Neural cell (in vitro differentiated cells): ENCODE data around the gene LIMS1. TPM values are rescaled to one million over a fixed set of nuclear protein-coding genes. Genes with fewer than 3 reads are reported as not detected.

Experiments used
- H2AFZ ChIP-seq: fragments of 200-600, 300-800 bp; sonication (generic), shearing (Covaris generic); 2 replicates; pipeline ENCODE4 v1.6.0; 2014; ENCODE audit warnings: low read depth, mild to moderate bottlenecking, antibody characterized with exemption, low read length, moderate library complexity
- H3F3A ChIP-seq: fragments of 200-600 bp; shearing (Covaris generic); 2 replicates; pipeline ENCODE4 v1.6.1; 2016; ENCODE audit warnings: mild to moderate bottlenecking, moderate library complexity, mixed read lengths, antibody characterized with exemption, low read length; ENCODE audit not compliant: insufficient read depth, poor library complexity, severe bottlenecking
- H3K27ac ChIP-seq: fragments of 200-600, 300-800 bp; sonication (generic), shearing (Covaris generic); 2 replicates; pipeline ENCODE4 v1.5.1; 2014; ENCODE audit warnings: mild to moderate bottlenecking, low read length, moderate library complexity
- H3K27me3 ChIP-seq: fragments of 300-800, 200-600 bp; sonication (generic), shearing (Covaris generic); 2 replicates; pipeline ENCODE4 v1.6.0; 2014; ENCODE audit warnings: mild to moderate bottlenecking, low read depth, low read length, moderate library complexity; ENCODE audit not compliant: insufficient read depth
- H3K36me3 ChIP-seq: fragments of 300-800, 200-600 bp; sonication (generic), shearing (Covaris generic); 2 replicates; pipeline ENCODE4 v1.5.1; 2014; ENCODE audit warnings: mild to moderate bottlenecking, antibody characterized with exemption, low read length, moderate library complexity; ENCODE audit not compliant: insufficient read depth
- H3K4me2 ChIP-seq: fragments of 300-800, 200-600 bp; sonication (generic), shearing (Covaris generic); 2 replicates; pipeline ENCODE4 v1.6.0; 2014; ENCODE audit warnings: mild to moderate bottlenecking, low read length
- H3K4me3 ChIP-seq: fragments of 300-800, 200-600 bp; sonication (generic), shearing (Covaris generic); 2 replicates; pipeline ENCODE4 v1.5.1; 2014; ENCODE audit warnings: mild to moderate bottlenecking, low read length, moderate library complexity
- H3K79me2 ChIP-seq: fragments of 200-600 bp; shearing (Covaris generic); replicated peaks from 2 replicates; pipeline ENCODE4 v1.6.0; 2014; ENCODE audit warnings: mild to moderate bottlenecking, low read length, moderate library complexity; ENCODE audit not compliant: insufficient read depth
- H3K9ac ChIP-seq: fragments of 300-800, 200-600 bp; sonication (generic), shearing (Covaris generic); 2 replicates; pipeline ENCODE4 v1.6.1; 2016; ENCODE audit warnings: mild to moderate bottlenecking, low read length, mixed read lengths
- H3K9me2 ChIP-seq: fragments of 200-600 bp; shearing (Covaris generic); 2 replicates; pipeline ENCODE4 v1.6.1; 2016; ENCODE audit warnings: mild to moderate bottlenecking, low read length, mixed read lengths; ENCODE audit not compliant: insufficient read depth
- H3K9me3 ChIP-seq: fragments of 200-600, 300-800 bp; sonication (generic), shearing (Covaris generic); 2 replicates; pipeline ENCODE4 v1.6.1; 2016; ENCODE audit warnings: mild to moderate bottlenecking, mixed run types, low read length, moderate library complexity, mixed read lengths
- H4K20me1 ChIP-seq: fragments of 200-600 bp; shearing (Covaris generic); 2 replicates; pipeline ENCODE4 v1.6.1; 2016; ENCODE audit warnings: mild to moderate bottlenecking, mixed run types; ENCODE audit not compliant: insufficient read depth
- CTCF ChIP-seq: fragments of 450-650 bp; IDR thresholded peaks from 2 replicates; pipeline ENCODE4 v1.5.1; 2014; ENCODE audit warnings: antibody characterized with exemption, mild to moderate bottlenecking, moderate library complexity; ENCODE audit not compliant: poor library complexity, severe bottlenecking
- EP300 ChIP-seq: fragments of 450-650 bp; conservative IDR thresholded peaks from 2 replicates; pipeline ENCODE4 v1.6.1; 2014; ENCODE audit warnings: antibody characterized with exemption, mild to moderate bottlenecking, moderate library complexity; ENCODE audit not compliant: poor library complexity, severe bottlenecking
- EZH2 ChIP-seq: fragments of 200-600, 300-800 bp; shearing (Covaris generic), sonication (generic); IDR thresholded peaks from 2 replicates; pipeline ENCODE4 v1.6.1; 2014; ENCODE audit warnings: antibody characterized with exemption, low read length, borderline replicate concordance, mild to moderate bottlenecking; ENCODE audit not compliant: insufficient read depth, poor library complexity, severe bottlenecking
- MXI1 ChIP-seq: fragments of 450-650 bp; conservative IDR thresholded peaks from 2 replicates; pipeline ENCODE4 v1.6.1; 2014; ENCODE audit warnings: antibody characterized with exemption, mild to moderate bottlenecking; ENCODE audit not compliant: poor library complexity, severe bottlenecking
- POLR2AphosphoS5 ChIP-seq: IDR thresholded peaks from 2 replicates; pipeline ENCODE4 v1.6.1; 2012
- RAD21 ChIP-seq: fragments of 450-650 bp; conservative IDR thresholded peaks from 2 replicates; pipeline ENCODE4 v1.6.1; 2014; ENCODE audit warnings: antibody characterized with exemption, mild to moderate bottlenecking, moderate library complexity
- REST ChIP-seq: IDR thresholded peaks from 2 replicates; pipeline ENCODE4 v1.6.1; 2012; ENCODE audit warnings: borderline replicate concordance
- SMC3 ChIP-seq: fragments of 450-650 bp; conservative IDR thresholded peaks from 2 replicates; pipeline ENCODE4 v1.6.1; 2014; ENCODE audit warnings: antibody characterized with exemption, mild to moderate bottlenecking, moderate library complexity; ENCODE audit not compliant: poor library complexity
- TAF1 ChIP-seq: IDR thresholded peaks from 2 replicates; pipeline ENCODE4 v1.6.1; 2012; ENCODE audit warnings: low read depth
- polyA plus RNA-seq: library from polyadenylated mRNA; depleted of rRNA; stranded (reverse); fragments of >200 nt; gene quantifications from 2 replicates; pipeline ENCODE4 v1.2.3, GENCODE V29; 2014

Gene LIMS1
- polyA plus RNA-seq, 1 donor from 2014 or later, result 12.3 TPM

- Histone ChIP-seq H3F3A (no peaks in the 10 kb centered on the region), H3K9me2 (no peaks in the 10 kb centered on the region), H3K9me3 (no peaks in the 10 kb centered on the region), H3K9ac (no peak overlapping the region), H3K4me2 (no peak overlapping the region), H3K4me3 (no peak overlapping the region), H3K36me3 (peaks cover 11% of the 10 kb centered on the region), H3K27ac (no peak overlapping the region), H4K20me1 (no peaks in the 10 kb centered on the region), H2AFZ (no peak overlapping the region), H3K79me2 (peaks cover 3% of the 10 kb centered on the region), H3K27me3 (no peaks in the 10 kb centered on the region)
- no peak for TF ChIP-seq CTCF
Observed at GRCh38 chr2:108490506-108491122, 43.7 kb upstream of the LIMS1 start.

- peaks cover 5% of the 10 kb centered on the region for H3K36me3 ChIP-seq
- no peaks in the 10 kb centered on the region for H3K79me2 ChIP-seq
- no peak overlapping the region for H3K27ac ChIP-seq
- TF ChIP-seq EP300 (no peak), TAF1 (no peak), EZH2 (no peak), MXI1 (no peak), RAD21 (no peak), SMC3 (no peak), POLR2AphosphoS5 (no peak), REST (no peak), CTCF (no peak)
- no peak overlapping the region for H3K4me2 ChIP-seq
- H3K9me3 ChIP-seq, result no peaks in the 10 kb centered on the region
- H2AFZ ChIP-seq, result no peak overlapping the region
- no peaks in the 10 kb centered on the region for H3F3A ChIP-seq
- no peaks in the 10 kb centered on the region for H3K27me3 ChIP-seq
- no peak overlapping the region for H3K4me3 ChIP-seq
- H3K9ac ChIP-seq, result no peak overlapping the region
- H4K20me1 ChIP-seq, result no peaks in the 10 kb centered on the region
- no peaks in the 10 kb centered on the region for H3K9me2 ChIP-seq
Observed at GRCh38 chr2:108491848-108492247, 42.4 kb upstream of the LIMS1 start.
